CD4-positive, CD25-positive, alpha-beta regulatory T cell (primary cell): ENCODE data around the gene ISM1. TPM values are rescaled to one million over a fixed set of nuclear protein-coding genes. Genes with fewer than 3 reads are reported as not detected.

Experiments
- ATAC-seq, 2 donors: fragments of 150-1000 bp; cut with Tn5 transposase; one replicate each; pipeline ENCODE4 v1.10.0; 2021; ENCODE audit warnings: low read depth in 2 of 2, moderate number of reproducible peaks in 2 of 2, moderate library complexity in 1 of 2
- DNase-seq, 3 donors: peaks; one replicate each; pipeline versions ENCODE4 v3.0.0 to v3.0.0-alpha.2; 2012 to 2022; ENCODE audit warnings: mixed read lengths in 1 of 3
- H3K27ac ChIP-seq: one replicate; pipeline ENCODE4 v1.7.0; 2013; ENCODE audit warnings: mild to moderate bottlenecking, low read length; ENCODE audit not compliant: insufficient read depth, poor library complexity, severe bottlenecking
- H3K27me3 ChIP-seq: one replicate; pipeline ENCODE4 v1.7.0; 2013; ENCODE audit warnings: low read length; ENCODE audit not compliant: control insufficient read depth, insufficient read depth
- H3K36me3 ChIP-seq: one replicate; pipeline ENCODE4 v1.7.0; 2013; ENCODE audit warnings: mild to moderate bottlenecking, low read length, moderate library complexity; ENCODE audit not compliant: control insufficient read depth, insufficient read depth
- H3K4me1 ChIP-seq: 2 replicates; pipeline ENCODE4 v1.7.0; 2013; ENCODE audit warnings: mild to moderate bottlenecking, low read length; ENCODE audit not compliant: insufficient read depth, control insufficient read depth, poor library complexity, severe bottlenecking
- H3K4me3 ChIP-seq: one replicate; pipeline ENCODE4 v1.7.0; 2013; ENCODE audit warnings: low read depth, mild to moderate bottlenecking, low read length, moderate library complexity
- H3K9me3 ChIP-seq, 2 experiments: 1 replicate in 1 of 2; 2 replicates in 1 of 2; pipeline ENCODE4 v1.7.0; 2013; ENCODE audit warnings: low read length in 2 of 2, mild to moderate bottlenecking in 1 of 2, moderate library complexity in 1 of 2; ENCODE audit not compliant: control insufficient read depth in 2 of 2
- H3K27ac Mint-ChIP-seq, 3 donors: one replicate each; pipeline ENCODE4 v1.8.0; 2020 to 2022; ENCODE audit warnings: mild to moderate bottlenecking in 3 of 3, mixed read lengths in 3 of 3, moderate library complexity in 2 of 3
- H3K27me3 Mint-ChIP-seq: one replicate; pipeline ENCODE4 v1.8.0; 2022; ENCODE audit warnings: mild to moderate bottlenecking, mixed read lengths
- H3K36me3 Mint-ChIP-seq: one replicate; pipeline ENCODE4 v1.8.0; 2020; ENCODE audit warnings: mixed read lengths
- H3K4me1 Mint-ChIP-seq, 4 donors: one replicate each; pipeline ENCODE4 v1.8.0; 2020 to 2022; ENCODE audit warnings: mixed read lengths in 4 of 4, mild to moderate bottlenecking in 1 of 4
- H3K4me3 Mint-ChIP-seq, 4 donors: one replicate each; pipeline ENCODE4 v1.8.0; 2020 to 2022; ENCODE audit warnings: mild to moderate bottlenecking in 4 of 4, mixed read lengths in 4 of 4, moderate library complexity in 3 of 4
- H3K9me3 Mint-ChIP-seq, 7 donors: one replicate each; pipeline ENCODE4 v1.8.0; 2020 to 2022; ENCODE audit warnings: mixed read lengths in 7 of 7, mild to moderate bottlenecking in 3 of 7, moderate library complexity in 2 of 7
- polyA plus RNA-seq, 4 donors: library from polyadenylated mRNA; unstranded; fragments of 300-500 nt; fragmentation: Illumina TruSeq; gene quantifications; one replicate each; pipeline ENCODE4 v1.2.3, GENCODE V29; 2021
- total RNA-seq: library from RNA; stranded (reverse); gene quantifications from one replicate; pipeline ENCODE4 v1.2.3, GENCODE V29; 2022

ISM1 gene
- total and polyA plus RNA-seq, 5 donors from 2014 or later = 0.38 to 2.4 (median 0.67) TPM

DNA sequence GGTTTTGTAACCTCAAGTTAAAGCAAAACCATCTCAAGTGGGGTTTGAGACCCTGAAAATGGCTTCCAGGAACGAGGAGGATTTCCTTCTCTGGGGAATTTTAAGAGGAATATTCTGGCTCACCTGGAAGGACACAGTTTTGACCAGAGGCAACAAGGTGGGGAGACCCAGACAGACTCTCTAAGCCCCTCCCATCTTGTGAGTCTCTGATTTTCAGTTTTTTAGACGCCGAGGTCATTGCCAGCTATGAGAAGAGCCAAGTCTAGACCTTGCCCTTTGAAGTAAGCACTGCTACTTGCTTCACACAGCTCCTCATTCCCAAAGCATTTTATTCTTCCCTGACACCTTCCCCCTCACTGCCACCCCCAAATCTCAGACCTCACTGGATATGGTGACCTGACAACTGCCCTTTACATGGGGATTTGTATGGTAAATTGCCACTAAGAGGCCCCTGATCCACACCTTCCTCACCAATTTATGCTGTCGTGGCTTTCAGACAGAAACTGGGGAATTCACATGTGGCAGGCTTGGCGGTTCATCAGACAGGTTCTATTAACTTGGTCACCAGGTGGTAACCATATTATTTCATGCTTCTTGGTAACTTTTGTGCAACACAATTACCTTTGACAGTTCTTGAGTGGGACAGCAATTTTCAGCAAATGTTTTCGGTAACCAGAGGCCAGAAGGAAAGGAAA, 116.2 kb downstream of the ISM1 start:
- no peak overlapping the region for H3K4me3 Mint-ChIP-seq
- no peak overlapping the region for H3K4me3 ChIP-seq
- no peaks in the 10 kb centered on the region for H3K4me1 Mint-ChIP-seq
- H3K9me3 Mint-ChIP-seq = peaks cover 0 to 1% (median 0%) of the 10 kb centered on the region in 7 donors
- no peaks in the 10 kb centered on the region for H3K4me1 ChIP-seq
- DNase-seq (no peak), ATAC-seq (no peak)
- H3K27ac Mint-ChIP-seq = no peak overlapping the region
- H3K9me3 ChIP-seq = no peaks in the 10 kb centered on the region
- no peak overlapping the region for H3K27ac ChIP-seq
- no peaks in the 10 kb centered on the region for H3K36me3 Mint-ChIP-seq
- no peaks in the 10 kb centered on the region for H3K36me3 ChIP-seq
- no peaks in the 10 kb centered on the region for H3K27me3 ChIP-seq
- H3K27me3 Mint-ChIP-seq = no peaks in the 10 kb centered on the region

- H3K36me3 Mint-ChIP-seq = no peaks in the 10 kb centered on the region
- H3K9me3 Mint-ChIP-seq = peaks cover 0 to 1% (median 0%) of the 10 kb centered on the region in 7 donors
- H3K36me3 ChIP-seq = no peaks in the 10 kb centered on the region
- H3K27ac ChIP-seq = no peak overlapping the region
- no peaks in the 10 kb centered on the region for H3K9me3 ChIP-seq
- no peak overlapping the region for H3K27ac Mint-ChIP-seq
- ATAC-seq (no peak), DNase-seq (no peak)
- H3K4me3 Mint-ChIP-seq = no peak overlapping the region
- no peaks in the 10 kb centered on the region for H3K27me3 Mint-ChIP-seq
- H3K4me3 ChIP-seq = no peak overlapping the region
- no peaks in the 10 kb centered on the region for H3K4me1 ChIP-seq
- no peaks in the 10 kb centered on the region for H3K4me1 Mint-ChIP-seq
- H3K27me3 ChIP-seq = no peaks in the 10 kb centered on the region
Measured at GRCh38 chr20:13338097-13338661, 117.1 kb downstream of the ISM1 start.

DNA sequence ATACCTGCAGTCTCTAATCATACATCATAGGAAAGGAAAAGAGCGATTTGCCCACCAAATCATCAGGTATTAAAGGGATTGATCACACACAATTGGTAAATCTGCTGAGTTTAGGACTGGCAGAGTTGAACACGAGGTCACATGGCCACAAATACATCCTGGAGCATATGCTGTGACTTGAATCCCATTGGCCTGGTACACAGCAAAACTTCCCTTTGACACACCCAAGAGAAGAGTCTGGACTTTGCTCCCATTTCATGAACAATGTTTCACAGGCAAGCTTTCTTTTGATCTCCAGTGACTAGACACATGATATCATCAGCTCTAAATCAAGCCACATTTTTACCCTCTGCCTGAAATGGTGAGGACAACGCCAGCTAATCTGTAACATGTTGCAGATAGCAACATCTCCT, 117.9 kb downstream of the ISM1 start:
- Mint-ChIP-seq H3K4me1 (no peaks in the 10 kb centered on the region), H3K27ac (no peak overlapping the region), H3K27me3 (no peaks in the 10 kb centered on the region), H3K4me3 (no peak overlapping the region), H3K36me3 (no peaks in the 10 kb centered on the region), H3K9me3 (peaks cover 0 to 2% (median 0%) of the 10 kb centered on the region in 7 donors)
- Histone ChIP-seq H3K9me3 (no peaks in the 10 kb centered on the region), H3K4me3 (no peak overlapping the region), H3K36me3 (no peaks in the 10 kb centered on the region), H3K4me1 (no peaks in the 10 kb centered on the region), H3K27ac (no peak overlapping the region), H3K27me3 (no peaks in the 10 kb centered on the region)
- no peak for ATAC-seq
- no peak for DNase-seq

DNA sequence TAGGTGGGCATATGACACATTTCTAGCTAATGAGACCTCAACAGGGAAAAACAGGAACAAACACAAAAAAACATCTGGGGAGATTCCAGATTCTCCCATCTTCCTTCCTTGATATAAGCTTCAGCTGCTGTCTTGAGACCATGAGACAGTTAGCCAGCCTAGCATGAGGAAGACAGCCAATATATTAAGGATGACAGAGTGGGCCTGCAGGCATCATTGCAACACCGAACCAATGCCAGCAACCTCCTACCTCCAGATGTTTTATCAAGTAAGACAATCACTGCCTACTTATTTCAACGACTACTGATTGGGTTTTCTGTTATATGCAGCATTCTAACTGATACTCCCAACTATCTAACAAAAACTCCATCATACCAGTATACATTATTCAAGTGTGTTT, 119.0 kb downstream of the ISM1 start:
- no peak overlapping the region for H3K4me3 ChIP-seq
- H3K36me3 Mint-ChIP-seq = no peaks in the 10 kb centered on the region
- no peak overlapping the region for H3K4me3 Mint-ChIP-seq

GRCh38 chr20:13341737-13342393, 120.8 kb downstream of the ISM1 start:
- Mint-ChIP-seq H3K27ac (no peak overlapping the region), H3K27me3 (no peaks in the 10 kb centered on the region), H3K36me3 (no peaks in the 10 kb centered on the region), H3K9me3 (peaks cover 0 to 2% (median 0%) of the 10 kb centered on the region in 7 donors), H3K4me1 (no peaks in the 10 kb centered on the region), H3K4me3 (no peak overlapping the region)
- Histone ChIP-seq H3K4me3 (no peak overlapping the region), H3K4me1 (no peaks in the 10 kb centered on the region), H3K27me3 (no peaks in the 10 kb centered on the region), H3K9me3 (no peaks in the 10 kb centered on the region), H3K27ac (no peak overlapping the region), H3K36me3 (no peaks in the 10 kb centered on the region)
- DNase-seq (no peak), ATAC-seq (no peak)

More for the DNA sequence above, 119.0 kb downstream of the ISM1 start:
- Histone ChIP-seq H3K36me3 (no peaks in the 10 kb centered on the region), H3K4me1 (no peaks in the 10 kb centered on the region), H3K9me3 (no peaks in the 10 kb centered on the region), H3K27me3 (no peaks in the 10 kb centered on the region), H3K27ac (no peak overlapping the region)
- no peak for ATAC-seq
- DNase-seq = no peak
- Mint-ChIP-seq H3K4me1 (no peaks in the 10 kb centered on the region), H3K27me3 (no peaks in the 10 kb centered on the region), H3K27ac (no peak overlapping the region), H3K9me3 (peaks cover 0 to 2% (median 0%) of the 10 kb centered on the region in 7 donors)

DNA sequence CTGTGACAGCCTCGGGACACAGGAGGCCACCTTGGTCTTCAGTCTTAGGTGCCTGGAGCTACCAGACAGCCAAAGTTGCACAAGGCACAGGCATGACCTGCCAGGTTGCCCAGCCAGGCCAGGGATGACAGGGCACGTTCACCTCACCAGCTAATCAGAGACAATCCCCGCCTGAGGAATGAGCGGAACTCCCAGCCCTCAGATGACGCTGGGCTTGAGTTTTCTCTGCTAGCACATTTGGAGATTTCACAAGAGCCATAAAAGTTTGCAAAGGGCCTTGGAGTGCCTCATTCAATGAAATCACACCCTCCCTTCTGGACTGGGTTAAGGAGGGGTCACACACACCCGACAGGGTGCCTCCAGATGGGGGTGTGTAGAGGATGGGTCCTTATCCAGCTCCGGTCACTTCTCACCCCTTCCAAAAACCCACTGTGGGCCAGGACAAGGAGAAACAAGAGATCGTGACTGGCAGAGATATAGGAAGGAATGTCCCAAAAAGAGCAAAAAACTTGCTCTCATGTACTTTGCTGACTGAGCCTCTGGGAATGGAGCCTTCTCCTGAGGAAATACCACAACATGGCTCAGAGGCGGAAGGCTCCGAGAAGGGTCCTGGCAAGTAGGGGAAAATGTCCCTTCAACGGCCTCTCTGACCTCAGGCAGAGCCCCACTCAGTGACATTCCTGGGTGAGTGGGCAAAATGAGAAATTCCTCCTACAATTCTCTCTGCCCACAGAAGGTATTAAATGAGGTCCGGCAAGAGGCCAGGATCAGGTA, 121.6 kb downstream of the ISM1 start:
- Histone ChIP-seq H3K9me3 (no peaks in the 10 kb centered on the region), H3K27me3 (no peaks in the 10 kb centered on the region), H3K36me3 (no peaks in the 10 kb centered on the region), H3K4me1 (no peaks in the 10 kb centered on the region), H3K4me3 (no peak overlapping the region), H3K27ac (no peak overlapping the region)
- ATAC-seq = no peak
- H3K4me3 Mint-ChIP-seq = no peak overlapping the region
- DNase-seq = no peak
- H3K36me3 Mint-ChIP-seq = no peaks in the 10 kb centered on the region
- no peaks in the 10 kb centered on the region for H3K4me1 Mint-ChIP-seq
- peaks cover 0 to 2% (median 0%) of the 10 kb centered on the region in 7 donors for H3K9me3 Mint-ChIP-seq
- H3K27ac Mint-ChIP-seq = no peak overlapping the region
- peaks cover 5% of the 10 kb centered on the region for H3K27me3 Mint-ChIP-seq

DNA sequence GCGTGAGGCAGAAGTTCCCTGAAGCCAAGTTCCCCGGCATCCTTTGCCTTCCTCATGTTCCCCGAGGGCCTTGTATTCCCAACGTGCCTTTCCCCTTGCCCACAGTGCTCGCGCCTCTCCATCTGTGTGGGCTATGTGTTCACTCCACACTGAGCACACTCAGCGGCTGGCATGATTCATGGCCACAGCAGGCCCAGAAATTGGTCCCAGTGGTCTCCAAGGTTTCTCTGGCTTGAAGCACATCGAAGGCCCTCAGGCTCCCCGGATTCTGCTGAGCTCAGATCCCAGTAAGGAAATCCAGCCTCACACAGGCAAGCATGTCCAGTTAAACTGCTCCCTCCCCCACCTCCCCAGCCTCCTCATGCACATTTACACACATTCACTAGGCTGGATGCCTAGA, 123.6 kb downstream of the ISM1 start:
- H3K4me1 Mint-ChIP-seq = no peaks in the 10 kb centered on the region
- Histone ChIP-seq H3K27me3 (no peaks in the 10 kb centered on the region), H3K4me3 (no peak overlapping the region), H3K9me3 (no peaks in the 10 kb centered on the region), H3K36me3 (no peaks in the 10 kb centered on the region), H3K4me1 (no peaks in the 10 kb centered on the region), H3K27ac (no peak overlapping the region)
- H3K9me3 Mint-ChIP-seq = peaks cover 0 to 2% (median 0%) of the 10 kb centered on the region in 7 donors
- DNase-seq (no peak), ATAC-seq (no peak)
- H3K27ac Mint-ChIP-seq = no peak overlapping the region
- no peak overlapping the region for H3K4me3 Mint-ChIP-seq
- H3K36me3 Mint-ChIP-seq = no peaks in the 10 kb centered on the region
- H3K27me3 Mint-ChIP-seq = peaks cover 5% of the 10 kb centered on the region
